ENCODE data around the gene A3GALT2.

DNA sequence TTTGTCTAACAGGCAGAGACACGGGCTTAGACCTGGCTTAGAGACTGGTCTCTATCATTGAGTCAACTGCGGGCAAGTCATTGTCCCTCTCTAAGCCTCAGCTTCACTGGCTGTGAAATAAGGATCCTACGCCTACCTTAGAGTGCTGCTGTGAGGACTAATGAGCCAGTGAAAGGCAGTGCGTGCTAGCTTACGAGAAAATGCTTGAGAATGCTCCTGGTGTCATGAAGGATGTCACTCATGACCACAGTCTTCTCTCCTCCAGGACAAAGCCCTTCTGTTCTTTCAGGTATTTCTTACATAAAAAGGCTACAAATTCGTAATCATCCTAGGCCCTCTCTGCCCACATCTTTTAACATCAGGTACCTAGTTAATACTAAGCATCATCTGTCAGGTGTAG is 16.5 kb upstream of the A3GALT2 start:
- TF ChIP-seq, protein P1, sequence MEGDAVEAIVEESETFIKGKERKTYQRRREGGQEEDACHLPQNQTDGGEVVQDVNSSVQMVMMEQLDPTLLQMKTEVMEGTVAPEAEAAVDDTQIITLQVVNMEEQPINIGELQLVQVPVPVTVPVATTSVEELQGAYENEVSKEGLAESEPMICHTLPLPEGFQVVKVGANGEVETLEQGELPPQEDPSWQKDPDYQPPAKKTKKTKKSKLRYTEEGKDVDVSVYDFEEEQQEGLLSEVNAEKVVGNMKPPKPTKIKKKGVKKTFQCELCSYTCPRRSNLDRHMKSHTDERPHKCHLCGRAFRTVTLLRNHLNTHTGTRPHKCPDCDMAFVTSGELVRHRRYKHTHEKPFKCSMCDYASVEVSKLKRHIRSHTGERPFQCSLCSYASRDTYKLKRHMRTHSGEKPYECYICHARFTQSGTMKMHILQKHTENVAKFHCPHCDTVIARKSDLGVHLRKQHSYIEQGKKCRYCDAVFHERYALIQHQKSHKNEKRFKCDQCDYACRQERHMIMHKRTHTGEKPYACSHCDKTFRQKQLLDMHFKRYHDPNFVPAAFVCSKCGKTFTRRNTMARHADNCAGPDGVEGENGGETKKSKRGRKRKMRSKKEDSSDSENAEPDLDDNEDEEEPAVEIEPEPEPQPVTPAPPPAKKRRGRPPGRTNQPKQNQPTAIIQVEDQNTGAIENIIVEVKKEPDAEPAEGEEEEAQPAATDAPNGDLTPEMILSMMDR (IDR thresholded peaks at IDR 0.05): no peak
- TF ChIP-seq POLR2AphosphoS5 (IDR thresholded peaks at IDR 0.05; ENCODE audit: insufficient read depth in 1 of 2, low read depth in 1 of 2) (no peak), POLR2A (IDR thresholded peaks at IDR 0.05) (no peak)

Data from vagina (tissue), 2 donors.